CD4-positive, alpha-beta memory T cell (primary cell): ENCODE data around the gene PPP1R7. TPM values are rescaled to one million over a fixed set of nuclear protein-coding genes. Genes with fewer than 3 reads are reported as not detected.

Source experiments
- CTCF ChIA-PET: fragments of 350-600 bp; sonication (Branson Sonifier 250); formaldehyde crosslinking; loops from one replicate; lab custom pipeline; 2021; ENCODE audit warnings: inconsistent platforms; ENCODE audit not compliant: partially characterized antibody; lab: Charles Lee
- POLR2A ChIA-PET: fragments of 350-600 bp; sonication (Branson Sonifier 250); formaldehyde crosslinking; loops from one replicate; lab custom pipeline; 2021; ENCODE audit not compliant: partially characterized antibody; lab: Charles Lee
- DNase-seq, 5 donors: peaks; one replicate each; pipeline versions ENCODE4 v3.0.0 to v3.0.0-alpha.2; 2020 to 2022; ENCODE audit warnings: mixed read lengths in 1 of 5
- H3K27ac ChIP-seq: one replicate; pipeline ENCODE4 v1.7.0; 2013; ENCODE audit warnings: low read depth, low read length
- H3K27me3 ChIP-seq: 2 replicates; pipeline ENCODE4 v1.7.0; 2013; ENCODE audit warnings: mild to moderate bottlenecking, low read length, moderate library complexity; ENCODE audit not compliant: insufficient read depth
- H3K36me3 ChIP-seq: 2 replicates; pipeline ENCODE4 v1.7.0; 2013; ENCODE audit warnings: mild to moderate bottlenecking, low read length, moderate library complexity; ENCODE audit not compliant: insufficient read depth
- H3K4me1 ChIP-seq: 2 replicates; pipeline ENCODE4 v1.7.0; 2013; ENCODE audit warnings: mild to moderate bottlenecking, low read length, moderate library complexity; ENCODE audit not compliant: insufficient read depth
- H3K4me3 ChIP-seq, 2 donors: one replicate each; pipeline ENCODE4 v1.7.0; 2013; ENCODE audit warnings: low read length in 2 of 2, mild to moderate bottlenecking in 1 of 2
- H3K9me3 ChIP-seq, 2 donors: one replicate each; pipeline ENCODE4 v1.7.0; 2013; ENCODE audit warnings: low read length in 2 of 2, control low read depth in 1 of 2; ENCODE audit not compliant: control insufficient read depth in 1 of 2
- H3K27ac Mint-ChIP-seq, 7 donors: one replicate each; pipeline ENCODE4 v1.8.0; 2020 to 2021; ENCODE audit warnings: mixed read lengths in 7 of 7, mild to moderate bottlenecking in 6 of 7, inconsistent platforms in 3 of 7, moderate library complexity in 3 of 7
- H3K27me3 Mint-ChIP-seq, 2 donors: one replicate each; pipeline ENCODE4 v1.8.0; 2020 to 2021; ENCODE audit warnings: mixed read lengths in 2 of 2
- H3K36me3 Mint-ChIP-seq, 2 donors: one replicate each; pipeline ENCODE4 v1.8.0; 2020 to 2021; ENCODE audit warnings: mixed read lengths in 2 of 2, inconsistent platforms in 1 of 2, mild to moderate bottlenecking in 1 of 2
- H3K4me1 Mint-ChIP-seq, 4 donors: one replicate each; pipeline ENCODE4 v1.8.0; 2020 to 2021; ENCODE audit warnings: mixed read lengths in 4 of 4, mild to moderate bottlenecking in 1 of 4
- H3K4me3 Mint-ChIP-seq, 8 donors: one replicate each; pipeline ENCODE4 v1.8.0; 2020 to 2021; ENCODE audit warnings: mixed read lengths in 8 of 8, mild to moderate bottlenecking in 7 of 8, moderate library complexity in 6 of 8, inconsistent platforms in 3 of 8
- H3K9me3 Mint-ChIP-seq, 8 donors: one replicate each; pipeline ENCODE4 v1.8.0; 2020 to 2021; ENCODE audit warnings: mixed read lengths in 8 of 8, mild to moderate bottlenecking in 5 of 8, inconsistent platforms in 3 of 8, moderate library complexity in 1 of 8
- intact Hi-C: fragments of 100-400 bp; cut with micrococcal nuclease; formaldehyde crosslinking; loops from one replicate; pipeline ENCODE4 v1.15.1; 2023
- polyA plus RNA-seq, 2 donors: library from polyadenylated mRNA; unstranded; fragments of 300-500 nt; fragmentation: Illumina TruSeq; gene quantifications; one replicate each; pipeline ENCODE4 v1.2.3, GENCODE V29; 2021
- total RNA-seq, 2 experiments: library from RNA; stranded (reverse); gene quantifications; one replicate each; pipeline ENCODE4 v1.2.3, GENCODE V29; 2021

Gene PPP1R7
- total and polyA plus RNA-seq, 4 experiments from 2014 or later = 61.3 to 119 (median 91.6) TPM

GRCh38 chr2:241173557-241173956 is 23.3 kb downstream of the PPP1R7 start:
- H3K4me3 ChIP-seq = no peak overlapping the region
- H3K36me3 ChIP-seq = peaks cover 43% of the 10 kb centered on the region
- DNase-seq = no peak
- Mint-ChIP-seq H3K4me1 (peaks cover 0 to 5% (median under 1%) of the 10 kb centered on the region in 4 donors), H3K4me3 (no peak overlapping the region), H3K27ac (peak overlapping the region in 2 of 7 donors; percentile 31 to 69), H3K36me3 (peaks cover 59 to 68% of the 10 kb centered on the region in 2 donors), H3K27me3 (no peaks in the 10 kb centered on the region), H3K9me3 (peaks cover 0 to 20% (median 14%) of the 10 kb centered on the region in 8 donors)
- no peaks in the 10 kb centered on the region for H3K4me1 ChIP-seq
- intact Hi-C loops = no loop called here
- no peaks in the 10 kb centered on the region for H3K27me3 ChIP-seq
- H3K9me3 ChIP-seq = peaks cover 0 to 7% of the 10 kb centered on the region in 2 donors
- no peak overlapping the region for H3K27ac ChIP-seq
- ChIA-PET CTCF (interaction anchor here (1.3 kb wide), 1 partner anchor 322 kb away, joined by 4 read pairs; no protein-coding TSS in a partner anchor), POLR2A (interaction anchor here (0.7 kb wide), 1 partner anchor 129 kb away, joined by 5 read pairs; no protein-coding TSS in a partner anchor)

GRCh38 chr2:241177526-241178334 is 27.5 kb downstream of the PPP1R7 start:
- Histone ChIP-seq H3K4me3 (no peak overlapping the region), H3K27ac (no peak overlapping the region), H3K27me3 (no peaks in the 10 kb centered on the region), H3K36me3 (peaks cover 24% of the 10 kb centered on the region), H3K4me1 (no peaks in the 10 kb centered on the region), H3K9me3 (no peaks in the 10 kb centered on the region)
- Mint-ChIP-seq H3K27me3 (no peaks in the 10 kb centered on the region), H3K9me3 (peaks cover 0 to 5% (median 0%) of the 10 kb centered on the region in 8 donors), H3K4me1 (peaks cover 0 to 5% (median under 1%) of the 10 kb centered on the region in 4 donors), H3K4me3 (no peak overlapping the region), H3K36me3 (peaks cover 49 to 57% of the 10 kb centered on the region in 2 donors), H3K27ac (peak overlapping the region in 1 of 7 donors; percentile 35)
- intact Hi-C loops = no loop called here
- ChIA-PET CTCF (interaction anchor here (0.8 kb wide), 1 partner anchor 9 kb away, joined by 4 read pairs; no protein-coding TSS in a partner anchor), POLR2A (no interaction called here)
- DNase-seq = no peak

- H3K27ac ChIP-seq = no peak overlapping the region
- no peak overlapping the region for H3K4me3 ChIP-seq
- H3K4me1 Mint-ChIP-seq = peaks cover 0 to under 1% (median 0%) of the 10 kb centered on the region in 4 donors
- no peaks in the 10 kb centered on the region for H3K27me3 ChIP-seq
- no peaks in the 10 kb centered on the region for H3K9me3 ChIP-seq
- H3K9me3 Mint-ChIP-seq = no peaks in the 10 kb centered on the region
- intact Hi-C loops = no loop called here
- H3K27me3 Mint-ChIP-seq = no peaks in the 10 kb centered on the region
- H3K4me3 Mint-ChIP-seq = no peak overlapping the region
- H3K36me3 Mint-ChIP-seq = peaks cover 44 to 54% of the 10 kb centered on the region in 2 donors
- no peaks in the 10 kb centered on the region for H3K4me1 ChIP-seq
- CTCF ChIA-PET = interaction anchor here (2.0 kb wide), 1 partner anchor 101 kb away, joined by 5 read pairs; no protein-coding TSS in a partner anchor
- POLR2A ChIA-PET = interaction anchor here (2.3 kb wide), 1 partner anchor 10 kb away, joined by 5 read pairs; the partner anchor contains the start of gene ANO7
- DNase-seq = no peak
- peak overlapping the region in 1 of 7 donors; percentile 43 for H3K27ac Mint-ChIP-seq
- H3K36me3 ChIP-seq = peaks cover 32% of the 10 kb centered on the region
These were observed 28.7 kb downstream of the PPP1R7 start for GRCh38 chr2:241178961-241179360.

GRCh38 chr2:241179899-241180298 is 29.6 kb downstream of the PPP1R7 start:
- no peak for DNase-seq
- Mint-ChIP-seq H3K9me3 (no peaks in the 10 kb centered on the region), H3K27ac (no peak overlapping the region), H3K4me3 (no peak overlapping the region), H3K4me1 (no peaks in the 10 kb centered on the region), H3K27me3 (no peaks in the 10 kb centered on the region), H3K36me3 (peaks cover 41 to 47% of the 10 kb centered on the region in 2 donors)
- ChIA-PET CTCF (interaction anchor here (0.6 to 2.0 kb wide), 2 partner anchors 102 to 265 kb away, joined by 3 to 5 read pairs; no protein-coding TSS in a partner anchor), POLR2A (interaction anchor here (2.3 kb wide), 1 partner anchor 9 kb away, joined by 5 read pairs; the partner anchor contains the start of gene ANO7)
- Histone ChIP-seq H3K27me3 (no peaks in the 10 kb centered on the region), H3K9me3 (no peaks in the 10 kb centered on the region), H3K4me1 (no peaks in the 10 kb centered on the region), H3K36me3 (peaks cover 32% of the 10 kb centered on the region), H3K27ac (no peak overlapping the region), H3K4me3 (no peak overlapping the region)
- intact Hi-C loops = no loop called here

- Histone ChIP-seq H3K4me3 (no peak overlapping the region), H3K36me3 (peaks cover 26% of the 10 kb centered on the region), H3K27ac (no peak overlapping the region), H3K27me3 (no peaks in the 10 kb centered on the region), H3K9me3 (no peaks in the 10 kb centered on the region), H3K4me1 (no peaks in the 10 kb centered on the region)
- intact Hi-C loops = no loop called here
- POLR2A ChIA-PET = interaction anchor here (2.3 kb wide), 1 partner anchor 9 kb away, joined by 5 read pairs; the partner anchor contains the start of gene ANO7
- CTCF ChIA-PET = interaction anchor here (0.6 to 2.0 kb wide), 2 partner anchors 102 to 266 kb away, joined by 3 to 5 read pairs; no protein-coding TSS in a partner anchor
- H3K27ac Mint-ChIP-seq = no peak overlapping the region
- peaks cover 35 to 41% of the 10 kb centered on the region in 2 donors for H3K36me3 Mint-ChIP-seq
- no peaks in the 10 kb centered on the region for H3K9me3 Mint-ChIP-seq
- no peaks in the 10 kb centered on the region for H3K4me1 Mint-ChIP-seq
- no peak overlapping the region for H3K4me3 Mint-ChIP-seq
- H3K27me3 Mint-ChIP-seq = no peaks in the 10 kb centered on the region
- DNase-seq = no peak
These were observed 30.2 kb downstream of the PPP1R7 start for GRCh38 chr2:241180495-241180894.

- Mint-ChIP-seq H3K4me3 (no peak overlapping the region), H3K27ac (no peak overlapping the region), H3K27me3 (no peaks in the 10 kb centered on the region), H3K36me3 (peaks cover 35 to 36% of the 10 kb centered on the region in 2 donors), H3K9me3 (no peaks in the 10 kb centered on the region), H3K4me1 (no peaks in the 10 kb centered on the region)
- H3K27ac ChIP-seq = no peak overlapping the region
- H3K27me3 ChIP-seq = no peaks in the 10 kb centered on the region
- no peaks in the 10 kb centered on the region for H3K4me1 ChIP-seq
- ChIA-PET POLR2A (no interaction called here), CTCF (no interaction called here)
- H3K9me3 ChIP-seq = no peaks in the 10 kb centered on the region
- intact Hi-C loops = no loop called here
- DNase-seq = no peak
- no peak overlapping the region for H3K4me3 ChIP-seq
- H3K36me3 ChIP-seq = peaks cover 22% of the 10 kb centered on the region
These were observed 31.9 kb downstream of the PPP1R7 start for GRCh38 chr2:241182126-241182525.

GRCh38 chr2:241182531-241183133 is 32.4 kb downstream of the PPP1R7 start:
- Mint-ChIP-seq H3K4me3 (no peak overlapping the region), H3K36me3 (peaks cover 35 to 36% of the 10 kb centered on the region in 2 donors), H3K4me1 (no peaks in the 10 kb centered on the region), H3K9me3 (no peaks in the 10 kb centered on the region), H3K27me3 (no peaks in the 10 kb centered on the region), H3K27ac (peak overlapping the region in 1 of 7 donors; percentile 35)
- Histone ChIP-seq H3K27ac (no peak overlapping the region), H3K4me3 (no peak overlapping the region), H3K9me3 (no peaks in the 10 kb centered on the region), H3K27me3 (no peaks in the 10 kb centered on the region), H3K4me1 (no peaks in the 10 kb centered on the region), H3K36me3 (peaks cover 22% of the 10 kb centered on the region)
- CTCF ChIA-PET = no interaction called here
- intact Hi-C loops = no loop called here
- DNase-seq = no peak
- POLR2A ChIA-PET = no interaction called here
